ENCODE measurements around the gene DNAL4. TPM values are rescaled to one million over a fixed set of nuclear protein-coding genes. Genes with fewer than 3 reads are reported as not detected.

Gene DNAL4
- total and polyA plus RNA-seq, 2 donors (not counting 3 experiments of a cell fraction or from before 2014, with no cell fraction given) = 12.9 to 22.7 TPM

DNA sequence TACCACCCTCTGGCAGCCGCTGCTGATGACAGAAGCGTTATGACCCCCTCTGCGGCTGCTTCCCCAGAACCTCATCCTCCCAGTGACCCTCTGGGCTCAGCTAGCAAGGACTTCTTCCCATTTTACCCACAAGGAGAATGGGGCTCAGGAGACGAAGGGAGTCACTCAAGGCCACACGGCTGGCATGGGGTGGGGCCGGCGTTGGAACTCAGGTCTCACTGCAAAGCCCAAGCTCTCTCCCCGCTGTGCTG, 21.4 kb downstream of the DNAL4 start:
- Histone ChIP-seq H3K9ac (replicated peaks; ENCODE audit: extremely low read depth, insufficient read depth, low read length) (no peak overlapping the region), H3K4me3 (replicated peaks in 1 of 3; ENCODE audit: insufficient read depth in 1 of 3, low read depth in 1 of 3, low read length in 3 of 3) (no peak overlapping the region), H3K27me3 (ENCODE audit: control insufficient read depth in 2 of 2, insufficient read depth in 2 of 2, low read length in 2 of 2) (no peaks in the 10 kb centered on the region), H3K4me1 (ENCODE audit: control insufficient read depth, extremely low read depth, insufficient read depth, low read length) (no peaks in the 10 kb centered on the region), H3K27ac (ENCODE audit: insufficient read depth, low read depth, low read length) (no peak overlapping the region), H3K4me2 (ENCODE audit: insufficient read depth, low read length) (no peak overlapping the region), H3K9me1 (replicated peaks; ENCODE audit: control insufficient read depth, extremely low read depth, insufficient read depth, low read length) (no peaks in the 10 kb centered on the region), H3K36me3 (ENCODE audit: control insufficient read depth in 2 of 2, extremely low read depth in 1 of 2, insufficient read depth in 2 of 2, low read length in 2 of 2) (no peaks in the 10 kb centered on the region), H3K9me3 (replicated peaks; ENCODE audit: control insufficient read depth, insufficient read depth, low read length) (no peaks in the 10 kb centered on the region), H3K79me2 (ENCODE audit: control insufficient read depth, insufficient read depth, low read length) (no peaks in the 10 kb centered on the region), H2AFZ (ENCODE audit: low read depth, low read length) (no peak overlapping the region), H4K20me1 (replicated peaks; ENCODE audit: control insufficient read depth, extremely low read depth, insufficient read depth, low read length) (no peaks in the 10 kb centered on the region)
- dilution Hi-C loops (cut with MboI; ENCODE audit: extremely low pct_ligation_motif_present, low sequenced_read_pairs) = no loop called here
- ChIA-PET POLR2A (no interaction called here), CTCF (no interaction called here)
- intact Hi-C loops (cut with micrococcal nuclease) = no loop called here
- DNase-seq (ENCODE audit: low read depth, low spot score) = no peak
- no TSS peak for BruUV-seq (replicated peaks)
- TF ChIP-seq EZH2 (IDR thresholded peaks at IDR 0.05; ENCODE audit: borderline replicate concordance, low read depth, low read length, severe bottlenecking) (no peak), POLR2A (IDR thresholded peaks at IDR 0.05; ENCODE audit: low read depth, low read length) (no peak)
- TF ChIP-seq, protein P1, sequence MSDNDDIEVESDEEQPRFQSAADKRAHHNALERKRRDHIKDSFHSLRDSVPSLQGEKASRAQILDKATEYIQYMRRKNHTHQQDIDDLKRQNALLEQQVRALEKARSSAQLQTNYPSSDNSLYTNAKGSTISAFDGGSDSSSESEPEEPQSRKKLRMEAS (IDR thresholded peaks at IDR 0.05; ENCODE audit: insufficient read depth, insufficient read length) = no peak
- no peak for FAIRE-seq

DNA sequence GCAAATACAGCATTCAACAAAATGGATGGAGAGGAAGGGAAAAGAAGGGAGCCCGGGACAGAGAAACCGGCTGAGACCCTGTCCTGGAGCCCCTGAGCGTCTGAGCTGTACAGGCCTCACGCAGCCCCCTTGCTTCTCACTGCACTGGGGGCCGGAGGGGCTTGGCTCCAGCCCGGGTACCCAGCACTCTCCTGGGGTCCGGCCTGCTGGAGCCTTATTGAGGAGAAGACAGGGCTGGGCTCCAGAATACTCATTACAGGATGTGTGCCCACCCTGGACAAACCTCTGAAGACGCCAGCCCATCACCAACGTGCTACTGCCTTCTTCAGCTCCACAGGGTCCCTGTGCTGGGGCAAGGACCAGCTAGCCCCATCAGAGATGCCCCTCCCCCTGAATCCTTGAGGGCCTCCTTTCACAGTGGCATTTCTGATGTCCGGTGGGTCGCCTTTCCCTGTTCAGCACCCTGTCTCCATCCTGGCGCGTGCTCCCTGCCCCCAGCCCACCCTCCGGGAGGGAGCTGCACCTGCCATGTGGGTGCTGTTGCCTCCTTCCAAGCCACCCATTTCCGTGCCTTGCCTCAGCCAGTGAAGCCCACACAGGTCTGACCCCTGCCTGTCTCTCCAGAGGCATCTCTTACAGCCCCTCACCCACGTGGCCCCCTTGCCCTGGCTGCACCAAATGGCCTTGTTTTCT, 23.5 kb downstream of the DNAL4 start:
- ChIA-PET CTCF (interaction anchor here (1.3 to 5.9 kb wide), 10 partner anchors 15 to 352 kb away, joined by 5 to 208 read pairs (median 52); partner anchors contain the start of genes CBX6, NPTXR and SUN2), POLR2A (no interaction called here)
- no peak overlapping the region for H3K27ac ChIP-seq (ENCODE audit: insufficient read depth, low read depth, low read length)
- FAIRE-seq = no peak
- no peaks in the 10 kb centered on the region for H3K9me3 ChIP-seq (replicated peaks; ENCODE audit: control insufficient read depth, insufficient read depth, low read length)
- no peak overlapping the region for H2AFZ ChIP-seq (ENCODE audit: low read depth, low read length)
- dilution Hi-C loops (cut with MboI; ENCODE audit: extremely low pct_ligation_motif_present, low sequenced_read_pairs) = no loop called here
- H3K4me1 ChIP-seq (ENCODE audit: control insufficient read depth, extremely low read depth, insufficient read depth, low read length) = no peaks in the 10 kb centered on the region
- TF ChIP-seq, protein P2, sequence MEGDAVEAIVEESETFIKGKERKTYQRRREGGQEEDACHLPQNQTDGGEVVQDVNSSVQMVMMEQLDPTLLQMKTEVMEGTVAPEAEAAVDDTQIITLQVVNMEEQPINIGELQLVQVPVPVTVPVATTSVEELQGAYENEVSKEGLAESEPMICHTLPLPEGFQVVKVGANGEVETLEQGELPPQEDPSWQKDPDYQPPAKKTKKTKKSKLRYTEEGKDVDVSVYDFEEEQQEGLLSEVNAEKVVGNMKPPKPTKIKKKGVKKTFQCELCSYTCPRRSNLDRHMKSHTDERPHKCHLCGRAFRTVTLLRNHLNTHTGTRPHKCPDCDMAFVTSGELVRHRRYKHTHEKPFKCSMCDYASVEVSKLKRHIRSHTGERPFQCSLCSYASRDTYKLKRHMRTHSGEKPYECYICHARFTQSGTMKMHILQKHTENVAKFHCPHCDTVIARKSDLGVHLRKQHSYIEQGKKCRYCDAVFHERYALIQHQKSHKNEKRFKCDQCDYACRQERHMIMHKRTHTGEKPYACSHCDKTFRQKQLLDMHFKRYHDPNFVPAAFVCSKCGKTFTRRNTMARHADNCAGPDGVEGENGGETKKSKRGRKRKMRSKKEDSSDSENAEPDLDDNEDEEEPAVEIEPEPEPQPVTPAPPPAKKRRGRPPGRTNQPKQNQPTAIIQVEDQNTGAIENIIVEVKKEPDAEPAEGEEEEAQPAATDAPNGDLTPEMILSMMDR (IDR thresholded peaks at IDR 0.05; ENCODE audit: extremely low read depth in 1 of 2, insufficient read depth in 1 of 2, low read depth in 1 of 2, low read length in 2 of 2) = no peak
- intact Hi-C loops (cut with micrococcal nuclease) = no loop called here
- H3K4me2 ChIP-seq (ENCODE audit: insufficient read depth, low read length) = no peak overlapping the region
- H3K9me1 ChIP-seq (replicated peaks; ENCODE audit: control insufficient read depth, extremely low read depth, insufficient read depth, low read length) = no peaks in the 10 kb centered on the region
- H3K9ac ChIP-seq (replicated peaks; ENCODE audit: extremely low read depth, insufficient read depth, low read length) = no peak overlapping the region
- no peaks in the 10 kb centered on the region for H3K36me3 ChIP-seq (ENCODE audit: control insufficient read depth in 2 of 2, extremely low read depth in 1 of 2, insufficient read depth in 2 of 2, low read length in 2 of 2)
- H3K4me3 ChIP-seq (replicated peaks in 1 of 3; ENCODE audit: insufficient read depth in 1 of 3, low read depth in 1 of 3, low read length in 3 of 3) = no peak overlapping the region
- no TSS peak for BruUV-seq (replicated peaks)
- H4K20me1 ChIP-seq (replicated peaks; ENCODE audit: control insufficient read depth, extremely low read depth, insufficient read depth, low read length) = no peaks in the 10 kb centered on the region
- DNase-seq (ENCODE audit: low read depth, low spot score) = no peak
- H3K27me3 ChIP-seq (ENCODE audit: control insufficient read depth in 2 of 2, insufficient read depth in 2 of 2, low read length in 2 of 2) = no peaks in the 10 kb centered on the region
- H3K79me2 ChIP-seq (ENCODE audit: control insufficient read depth, insufficient read depth, low read length) = no peaks in the 10 kb centered on the region
